ENCODE results near the gene ITPR1.

ITPR1 gene

DNA sequence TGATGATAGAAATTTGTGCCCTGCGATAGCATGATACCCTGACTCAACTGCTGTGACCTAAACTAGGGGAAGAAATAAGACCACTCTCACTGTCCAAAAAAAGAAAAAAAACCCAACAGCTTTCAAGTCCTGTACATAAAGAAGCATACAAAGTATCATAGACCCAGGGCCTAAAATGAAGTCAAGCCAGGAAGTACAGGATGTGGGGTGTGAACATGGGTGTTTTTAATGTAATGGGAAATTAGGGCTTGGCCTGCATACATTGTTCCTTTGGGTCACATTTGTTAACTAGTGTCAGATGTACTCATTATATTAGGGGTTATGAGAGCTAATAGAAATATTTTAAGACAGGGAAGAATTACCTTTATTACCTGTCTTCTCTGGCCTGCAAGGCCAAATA is 285.6 kb downstream of the ITPR1 start:
- DNase-seq (ENCODE audit: low read depth in 1 of 2, low spot score in 1 of 2) = no peak
- H3K4me3 ChIP-seq (replicated peaks; ENCODE audit: insufficient read depth, low read length) = no peak overlapping the region
- H3K27ac ChIP-seq (replicated peaks) = no peak overlapping the region
- TF ChIP-seq GABPA (IDR thresholded peaks at IDR 0.05; ENCODE audit: low read depth) (no peak), CTCF (IDR thresholded peaks at IDR 0.05; ENCODE audit: insufficient read depth, low read length) (no peak), SPI1 (IDR thresholded peaks at IDR 0.05; ENCODE audit: borderline replicate concordance, low read depth) (no peak), REST (IDR thresholded peaks at IDR 0.05; ENCODE audit: insufficient replicate concordance, low read depth) (no peak), POLR2AphosphoS5 (IDR thresholded peaks at IDR 0.05; ENCODE audit: low read depth) (no peak)
- no peaks in the 10 kb centered on the region for H3K27me3 ChIP-seq (ENCODE audit: insufficient read depth, poor library complexity, severe bottlenecking)

- Histone ChIP-seq H3K27me3 (ENCODE audit: insufficient read depth, poor library complexity, severe bottlenecking) (no peaks in the 10 kb centered on the region), H3K27ac (replicated peaks) (no peak overlapping the region), H3K4me3 (replicated peaks; ENCODE audit: insufficient read depth, low read length) (no peak overlapping the region)
- TF ChIP-seq CTCF (IDR thresholded peaks at IDR 0.05; ENCODE audit: insufficient read depth, low read length) (no peak), REST (IDR thresholded peaks at IDR 0.05; ENCODE audit: insufficient replicate concordance, low read depth) (no peak), SPI1 (IDR thresholded peaks at IDR 0.05; ENCODE audit: borderline replicate concordance, low read depth) (no peak), GABPA (IDR thresholded peaks at IDR 0.05; ENCODE audit: low read depth) (no peak), POLR2AphosphoS5 (IDR thresholded peaks at IDR 0.05; ENCODE audit: low read depth) (no peak)
- DNase-seq (ENCODE audit: low read depth in 1 of 2, low spot score in 1 of 2) = no peak
Measured at GRCh38 chr3:4780545-4780957, 287.4 kb downstream of the ITPR1 start.

- Histone ChIP-seq H3K27ac (replicated peaks) (no peak overlapping the region), H3K4me3 (replicated peaks; ENCODE audit: insufficient read depth, low read length) (no peak overlapping the region), H3K27me3 (ENCODE audit: insufficient read depth, poor library complexity, severe bottlenecking) (no peaks in the 10 kb centered on the region)
- no peak for DNase-seq (ENCODE audit: low read depth in 1 of 2, low spot score in 1 of 2)
- TF ChIP-seq POLR2AphosphoS5 (IDR thresholded peaks at IDR 0.05; ENCODE audit: low read depth) (no peak), CTCF (IDR thresholded peaks at IDR 0.05; ENCODE audit: insufficient read depth, low read length) (no peak), SPI1 (IDR thresholded peaks at IDR 0.05; ENCODE audit: borderline replicate concordance, low read depth) (no peak), GABPA (IDR thresholded peaks at IDR 0.05; ENCODE audit: low read depth) (no peak), REST (IDR thresholded peaks at IDR 0.05; ENCODE audit: insufficient replicate concordance, low read depth) (no peak)
Measured at GRCh38 chr3:4782095-4782494, 288.9 kb downstream of the ITPR1 start.

Data from HL-60 (cell line).